ENCODE measurements around the gene RTL1. TPM values are rescaled to one million over a fixed set of nuclear protein-coding genes. Genes with fewer than 3 reads are reported as not detected.

The RTL1 gene
- total and polyA plus RNA-seq, 2 of the 13 experiments (the other 11 are each of a cell fraction or from before 2014, with no cell fraction given) = not detected

GRCh38 chr14:100899884-100900771 is 3.4 kb downstream of the RTL1 start (continued):
- TF ChIP-seq ZNF609 (CRISPR knock-in tag; IDR thresholded peaks at IDR 0.05; ENCODE audit: borderline replicate concordance) (peak; percentile 18; the same call in 1 of the 2 replicates), TFDP2 (CRISPR knock-in tag; IDR thresholded peaks at IDR 0.05) (peak; percentile 44; the same call in 1 of the 2 replicates), ZNF772 (CRISPR knock-in tag; IDR thresholded peaks at IDR 0.05) (peak; percentile 44; the same call in 1 of the 2 replicates), SOX5 (CRISPR knock-in tag; IDR thresholded peaks at IDR 0.05; ENCODE audit: borderline replicate concordance) (peak; percentile 90), NR0B2 (CRISPR knock-in tag; IDR thresholded peaks at IDR 0.05) (0 out of 2 replicates have a peak, but pooled peaks have one; percentile 43), ZSCAN20 (CRISPR knock-in tag; IDR thresholded peaks at IDR 0.05; ENCODE audit: borderline replicate concordance) (0 out of 2 replicates have a peak, but pooled peaks have one; percentile 0), ZFY (CRISPR knock-in tag; IDR thresholded peaks at IDR 0.05) (peak; percentile 47; the same call in 1 of the 2 replicates), PPARG (CRISPR knock-in tag; conservative IDR thresholded peaks at IDR 0.05) (peak; percentile 69; the same call in 1 of the 2 replicates), ZNF775 (CRISPR knock-in tag; IDR thresholded peaks at IDR 0.05; ENCODE audit: borderline replicate concordance) (peak; percentile 93; the same call in 1 of the 2 replicates), ZNF18 (CRISPR knock-in tag; IDR thresholded peaks at IDR 0.05; ENCODE audit: insufficient replicate concordance) (no peak), RBM22 (optimal IDR thresholded peaks at IDR 0.05; ENCODE audit: low read length) (no peak), MEIS2 (CRISPR knock-in tag; IDR thresholded peaks at IDR 0.05) (peak; percentile 54; the same call in 1 of the 2 replicates), ZNF788 (CRISPR knock-in tag; IDR thresholded peaks at IDR 0.05; ENCODE audit: borderline replicate concordance) (peak; percentile 69; the same call in 1 of the 2 replicates), KDM6A (CRISPR knock-in tag; IDR thresholded peaks at IDR 0.05; ENCODE audit: low read depth) (peak; percentile 49; the same call in 1 of the 2 replicates), MYC (CRISPR knock-in tag; IDR thresholded peaks at IDR 0.05; ENCODE audit: borderline replicate concordance) (peak; percentile 80), ZNF629 (CRISPR knock-in tag; conservative IDR thresholded peaks at IDR 0.05) (0 out of 2 replicates have a peak, but pooled peaks have one; percentile 26), ZNF556 (CRISPR knock-in tag; IDR thresholded peaks at IDR 0.05; ENCODE audit: borderline replicate concordance) (no peak), GABPB1 (CRISPR knock-in tag; IDR thresholded peaks at IDR 0.05) (peak; percentile 10; the same call in 1 of the 2 replicates)
